ENCODE data around the gene VDR. TPM values are rescaled to one million over a fixed set of nuclear protein-coding genes. Genes with fewer than 3 reads are reported as not detected.

Gene VDR
- polyA plus RNA-seq, 3 donors, result 3.7 to 4.3 (median 4.3) TPM

DNA sequence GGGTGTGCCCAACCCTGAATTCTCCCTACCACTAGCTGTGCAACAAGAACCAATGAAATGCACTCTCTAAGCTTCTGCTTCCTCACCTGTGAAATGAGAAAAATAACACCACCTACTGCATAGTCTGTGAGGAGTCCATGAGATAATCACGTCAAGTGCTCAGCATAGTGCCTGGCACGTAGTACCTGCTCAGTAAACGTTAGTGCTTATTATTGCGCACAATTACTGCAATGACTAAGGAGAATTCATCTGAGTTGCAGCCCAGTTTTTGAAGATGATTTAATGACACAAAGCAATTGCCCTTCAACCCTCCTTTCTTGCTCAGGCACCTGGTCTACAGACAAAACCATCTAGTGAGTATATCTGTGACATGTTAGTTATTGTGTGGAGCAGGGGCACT, 8.8 kb downstream of the VDR start:
- no peak for DNase-seq (ENCODE audit: low read depth in 3 of 3, low spot score in 2 of 3)

DNA sequence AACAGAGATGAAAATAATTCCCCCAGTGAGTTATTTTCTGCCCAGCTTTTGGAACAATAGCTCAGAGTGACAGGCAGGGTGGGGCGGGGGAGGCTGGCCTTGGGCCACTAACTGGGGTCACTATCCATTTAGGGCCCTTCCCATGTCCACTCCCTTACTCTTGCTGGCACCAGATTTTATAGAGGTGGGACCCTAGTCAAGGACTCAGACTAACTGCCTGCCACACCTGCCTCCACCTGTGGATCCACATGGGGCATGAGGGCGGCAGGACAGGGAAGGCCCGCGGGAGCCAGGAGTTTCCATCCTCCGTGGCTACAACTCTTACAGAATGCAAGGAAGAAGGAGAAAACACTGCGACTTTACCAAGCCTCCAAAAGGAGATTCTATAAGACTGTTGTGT, 10.1 kb downstream of the VDR start:
- DNase-seq (ENCODE audit: low read depth in 3 of 3, low spot score in 2 of 3), result no peak

- no peak for DNase-seq (ENCODE audit: low read depth in 3 of 3, low spot score in 2 of 3)
These were observed 10.7 kb downstream of the VDR start for GRCh38 chr12:47894068-47894467.

DNA sequence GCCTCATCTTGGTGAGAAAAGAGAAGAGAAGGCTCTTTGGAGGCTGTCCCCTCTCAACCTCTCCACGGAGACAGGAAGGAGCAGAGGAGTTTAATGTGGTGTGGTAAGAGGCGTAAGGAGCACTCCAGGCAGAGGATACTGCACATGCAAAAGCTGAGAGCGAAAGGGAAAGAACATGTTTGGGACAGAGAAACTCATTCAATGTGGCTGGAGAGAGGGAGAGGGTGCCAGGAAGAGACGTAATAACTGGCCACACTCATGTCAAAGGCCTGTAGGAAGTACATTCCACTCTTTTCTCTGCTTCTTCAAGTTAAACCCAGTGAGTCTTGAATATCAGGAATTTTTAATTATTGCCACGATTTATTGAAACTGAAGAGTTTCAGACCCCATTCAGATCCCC, 12.0 kb downstream of the VDR start:
- DNase-seq (ENCODE audit: low read depth in 3 of 3, low spot score in 2 of 3), result no peak

DNA sequence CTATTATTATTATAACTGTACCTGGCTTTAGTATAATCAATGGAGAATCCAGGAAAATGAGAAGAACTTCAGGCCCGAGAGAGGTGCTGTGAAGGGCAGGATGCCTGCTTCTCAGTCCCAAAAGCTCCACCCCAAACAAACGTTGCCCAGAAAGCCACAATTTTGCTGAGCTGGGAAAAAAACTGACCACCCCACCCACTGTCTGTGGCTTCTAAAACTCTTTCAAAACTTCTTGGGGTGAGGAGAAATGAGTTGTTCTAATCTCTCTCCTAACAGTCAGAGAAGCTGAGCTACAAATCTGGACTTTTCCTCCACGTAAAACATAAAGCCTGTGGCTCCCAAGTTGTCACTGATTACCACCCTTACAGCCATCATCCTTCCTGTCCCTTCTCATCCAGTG, 13.4 kb downstream of the VDR start:
- DNase-seq (ENCODE audit: low read depth in 3 of 3, low spot score in 2 of 3), result no peak

DNA sequence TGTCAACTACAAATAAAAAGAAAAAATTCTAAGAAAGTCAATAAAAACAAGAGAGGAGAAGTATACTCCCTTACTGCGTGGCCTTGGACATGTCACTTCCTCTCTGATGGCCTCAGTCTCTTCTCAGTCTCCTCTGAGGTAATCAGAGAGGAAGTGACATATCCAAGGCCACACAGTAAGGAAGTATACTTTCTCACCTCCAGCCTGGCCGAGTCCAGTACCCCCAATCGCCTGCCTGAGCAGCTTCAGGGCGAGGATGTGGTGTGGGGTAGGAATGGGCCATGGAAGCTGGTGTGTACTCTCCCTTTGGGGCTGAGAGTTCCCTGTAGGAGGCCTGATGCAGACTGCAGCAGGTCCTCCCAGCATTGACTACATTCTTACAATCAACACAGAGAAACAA, 15.8 kb downstream of the VDR start:
- DNase-seq (ENCODE audit: low read depth in 3 of 3, low spot score in 2 of 3), result no peak

- DNase-seq (ENCODE audit: low read depth in 3 of 3, low spot score in 2 of 3), result no peak
These were observed 16.5 kb downstream of the VDR start for GRCh38 chr12:47888153-47888819.

DNA sequence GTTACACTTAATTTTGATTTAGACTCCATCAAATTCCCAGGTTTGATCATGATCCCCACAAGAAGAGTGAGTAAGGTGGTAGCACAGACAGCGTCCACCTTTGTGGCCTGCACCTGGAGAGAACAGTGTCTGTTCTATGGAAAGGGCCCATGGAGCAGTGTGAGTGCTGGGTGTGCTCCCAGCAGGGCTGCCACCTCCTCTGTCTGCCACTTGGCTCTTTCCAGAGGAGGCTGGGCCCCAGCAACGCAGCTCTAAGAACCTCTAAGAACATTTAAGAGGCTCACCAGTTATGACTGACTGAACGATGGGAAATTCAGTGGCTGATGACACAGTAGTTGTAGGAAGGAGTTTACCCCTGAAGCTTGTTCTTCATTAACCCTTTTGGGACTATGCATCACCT, 17.3 kb downstream of the VDR start:
- DNase-seq (ENCODE audit: low read depth in 3 of 3, low spot score in 2 of 3), result no peak

GRCh38 chr12:47886510-47887240, 18.1 kb downstream of the VDR start:
- no peak for DNase-seq (ENCODE audit: low read depth in 3 of 3, low spot score in 2 of 3)

DNA sequence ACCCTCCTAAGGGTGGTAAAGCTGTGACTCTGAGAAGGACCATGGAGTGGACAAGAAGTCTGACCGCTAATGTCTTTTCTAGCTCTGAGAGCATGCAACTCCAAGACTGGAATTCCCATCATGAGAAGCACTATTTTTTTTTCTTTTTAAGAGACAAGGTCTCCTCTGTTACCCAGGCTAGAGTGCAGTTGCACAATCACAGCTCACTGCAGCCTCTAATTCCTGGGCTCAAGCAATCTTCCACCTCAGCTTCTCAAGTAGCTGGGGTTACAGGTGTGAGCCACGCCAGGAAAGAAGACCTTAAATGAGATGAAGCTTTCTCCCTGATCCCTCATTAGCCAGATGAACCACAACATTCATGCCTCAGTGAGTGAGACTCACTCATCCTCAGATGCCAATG, 19.2 kb downstream of the VDR start:
- DNase-seq (ENCODE audit: low read depth in 3 of 3, low spot score in 2 of 3), result no peak

DNA sequence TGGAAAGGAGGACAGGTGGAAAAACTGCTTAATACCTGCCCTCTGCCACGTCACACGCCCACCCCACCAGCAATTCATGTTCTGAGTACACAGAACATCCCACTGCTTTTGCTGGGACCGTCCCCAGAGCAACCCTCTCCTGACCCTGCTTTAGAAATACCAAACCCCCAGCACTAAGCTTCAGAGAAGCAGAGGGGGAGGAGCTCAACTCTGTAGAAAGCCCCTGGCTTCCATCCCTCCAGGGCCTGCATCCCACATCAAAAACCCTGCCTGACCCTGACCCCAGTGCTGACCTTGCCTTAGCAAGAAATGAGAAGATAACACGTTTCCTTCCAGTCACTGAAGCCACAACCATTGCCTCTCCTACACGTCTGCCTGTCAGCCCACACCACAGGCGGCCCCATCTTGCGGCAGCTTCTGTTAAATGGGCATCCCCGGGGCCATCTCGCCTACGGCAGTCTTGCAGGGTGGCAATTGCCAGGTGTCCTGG, 19.7 kb downstream of the VDR start:
- no peak for DNase-seq (ENCODE audit: low read depth in 3 of 3, low spot score in 2 of 3)

- DNase-seq (ENCODE audit: low read depth in 3 of 3, low spot score in 2 of 3), result no peak
These were observed 20.3 kb downstream of the VDR start for GRCh38 chr12:47884501-47884900.

GRCh38 chr12:47883663-47884195, 21.1 kb downstream of the VDR start:
- DNase-seq (ENCODE audit: low read depth in 3 of 3, low spot score in 2 of 3), result no peak

DNA sequence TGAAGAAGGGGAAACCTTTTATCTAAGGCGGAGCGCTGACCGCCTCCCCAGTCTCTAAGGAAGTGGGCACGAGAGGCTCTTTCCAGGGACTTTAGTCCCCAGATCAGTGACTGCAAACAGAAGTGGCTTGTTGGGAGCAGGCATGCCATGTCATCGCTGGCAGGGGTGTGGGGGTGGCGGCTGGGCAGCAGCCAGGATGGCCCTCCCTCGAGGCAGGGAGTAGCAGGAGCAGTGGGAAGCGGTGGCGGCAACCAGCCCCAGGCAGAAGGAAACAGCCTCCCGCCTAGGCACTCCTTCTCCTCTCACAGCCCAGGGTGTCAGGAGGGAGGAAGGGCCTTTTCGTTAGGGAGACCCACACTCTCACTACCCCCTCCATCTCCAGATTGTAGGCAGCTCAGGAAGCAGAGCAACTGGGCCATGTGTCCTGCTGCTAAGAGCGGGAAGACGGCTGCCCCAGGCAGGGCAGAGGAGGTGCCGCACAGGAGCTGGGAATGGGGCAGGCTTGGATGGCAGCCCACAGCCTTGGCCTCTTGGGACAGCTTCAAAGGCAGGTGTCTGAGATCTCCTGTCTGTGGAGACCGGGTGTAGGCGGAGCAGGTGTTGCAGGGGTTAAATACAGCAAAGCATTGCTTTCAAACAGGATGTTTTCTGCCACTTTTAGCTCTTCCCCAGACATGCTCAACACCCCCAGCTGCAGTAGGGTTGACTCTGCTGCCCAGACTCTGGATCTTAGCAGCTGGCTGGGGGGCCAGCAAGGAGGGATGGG, 21.8 kb downstream of the VDR start:
- DNase-seq (ENCODE audit: low read depth in 3 of 3, low spot score in 2 of 3), result no peak

- no peak for DNase-seq (ENCODE audit: low read depth in 3 of 3, low spot score in 2 of 3)
These were observed 22.9 kb downstream of the VDR start for GRCh38 chr12:47881826-47882427.

DNA sequence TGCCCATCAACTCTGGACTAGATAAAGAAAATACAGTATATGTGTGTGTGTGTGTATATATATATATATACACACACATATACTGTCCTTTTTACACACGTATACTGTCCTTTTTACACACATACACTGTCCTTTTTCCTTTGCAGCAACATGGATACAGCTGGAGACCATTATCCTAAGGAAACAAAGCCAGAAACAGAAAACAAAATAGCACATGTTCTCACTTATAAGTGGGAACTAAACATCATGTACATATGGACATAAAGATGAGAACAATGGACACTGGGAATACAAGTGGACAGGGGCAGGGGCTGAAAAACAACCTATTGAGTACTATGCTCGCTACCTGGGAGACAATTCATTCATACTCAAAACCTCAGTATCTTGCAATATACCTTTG, 23.7 kb downstream of the VDR start:
- DNase-seq (ENCODE audit: low read depth in 3 of 3, low spot score in 2 of 3), result no peak

DNA sequence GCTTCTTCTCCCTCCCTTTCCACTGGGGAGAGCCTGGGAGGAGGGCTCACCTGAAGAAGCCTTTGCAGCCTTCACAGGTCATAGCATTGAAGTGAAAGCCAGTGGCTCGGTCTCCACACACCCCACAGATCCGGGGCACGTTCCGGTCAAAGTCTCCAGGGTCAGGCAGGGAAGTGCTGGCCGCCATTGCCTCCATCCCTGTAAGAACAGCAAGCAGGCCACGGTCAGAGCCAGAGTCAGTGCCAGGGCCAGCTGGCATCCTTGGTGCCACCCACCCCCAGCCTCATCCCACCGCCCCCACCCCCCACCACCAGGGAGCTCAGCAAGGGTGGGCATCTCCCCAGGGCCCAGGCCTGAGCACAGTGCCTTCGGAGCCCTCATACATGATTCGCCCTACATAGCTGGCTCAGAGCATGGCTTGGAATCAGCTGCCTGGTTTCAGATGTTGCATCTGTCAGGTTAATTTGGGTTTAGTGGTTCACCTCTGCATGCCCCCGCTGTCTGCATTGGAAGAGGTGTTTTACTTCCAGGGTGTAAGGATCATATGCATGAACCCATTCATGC, 25.8 kb downstream of the VDR start:
- DNase-seq (ENCODE audit: low read depth in 3 of 3, low spot score in 2 of 3), result no peak

DNA sequence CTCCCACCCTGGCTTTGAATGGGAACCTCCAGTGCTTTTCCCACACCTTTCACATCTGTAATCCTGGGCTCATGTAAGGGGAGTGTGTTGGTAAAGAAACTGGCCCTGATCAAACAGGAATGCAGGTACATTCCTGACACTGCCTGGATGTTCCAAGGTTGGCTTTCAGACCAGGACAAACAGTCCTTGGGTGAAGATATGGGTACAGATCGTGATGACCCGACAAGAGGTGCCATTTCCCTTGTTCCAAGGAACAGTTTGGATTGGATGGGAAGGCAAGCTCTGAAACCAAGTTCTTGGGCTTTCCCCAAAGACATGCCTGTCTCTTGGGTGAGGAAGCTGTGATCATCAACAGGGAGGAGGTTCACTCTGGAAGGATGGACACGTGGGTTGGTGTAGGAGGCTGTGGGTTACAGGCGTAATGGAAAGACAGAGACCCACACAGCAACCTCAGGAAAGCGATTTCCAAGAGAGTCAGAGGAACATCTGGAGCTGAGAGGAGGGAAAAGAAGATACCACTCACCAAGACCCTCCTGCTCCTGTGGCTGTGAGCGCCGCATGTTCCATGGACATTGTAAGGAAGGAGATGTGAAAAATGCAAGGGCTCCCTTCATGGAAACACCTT, 26.4 kb downstream of the VDR start:
- DNase-seq (ENCODE audit: low read depth in 3 of 3, low spot score in 2 of 3), result no peak

GRCh38 chr12:47877081-47877480, 27.7 kb downstream of the VDR start:
- DNase-seq (ENCODE audit: low read depth in 3 of 3, low spot score in 2 of 3), result no peak

- no peak for DNase-seq (ENCODE audit: low read depth in 3 of 3, low spot score in 2 of 3)
These were observed 28.3 kb downstream of the VDR start for GRCh38 chr12:47876440-47876960.

All from right renal cortex interstitium (tissue), 3 donors.